ENCODE data around the gene NUAK2.

- TF ChIP-seq POLR2A (IDR thresholded peaks at IDR 0.05; ENCODE audit: control extremely low read depth in 1 of 2, low read depth in 2 of 2, low read length in 2 of 2) (peak in 1 of 2 experiments; percentile 57; a peak in 1 of 3 replicates), SIX5 (IDR thresholded peaks at IDR 0.05; ENCODE audit: low read depth, low read length) (no peak), POLR2AphosphoS5 (IDR thresholded peaks at IDR 0.05; ENCODE audit: low read depth, low read length) (0 out of 2 replicates have a peak, but pooled peaks have one; percentile 9), CTCF (IDR thresholded peaks at IDR 0.05; ENCODE audit: control extremely low read depth in 1 of 3, insufficient read depth in 1 of 3, low read depth in 1 of 3, low read length in 3 of 3) (no peak), EZH2 (IDR thresholded peaks at IDR 0.05; ENCODE audit: low read depth, low read length, severe bottlenecking) (no peak), TBP (IDR thresholded peaks at IDR 0.05; ENCODE audit: low read depth, low read length) (no peak), CHD2 (IDR thresholded peaks at IDR 0.05; ENCODE audit: low read length) (no peak), PHF8 (conservative IDR thresholded peaks at IDR 0.05; ENCODE audit: low read depth, low read length) (no peak), MAX (IDR thresholded peaks at IDR 0.05) (no peak), NRF1 (IDR thresholded peaks at IDR 0.05; ENCODE audit: low read depth, low read length) (no peak), TCF12 (IDR thresholded peaks at IDR 0.05; ENCODE audit: low read depth, low read length) (no peak), RAD21 (IDR thresholded peaks at IDR 0.05 in 1 of 2, conservative IDR thresholded peaks at IDR 0.05 in 1 of 2; ENCODE audit: low read depth in 2 of 2, low read length in 2 of 2) (no peak), SIN3A (conservative IDR thresholded peaks at IDR 0.05 in 1 of 2, IDR thresholded peaks at IDR 0.05 in 1 of 2; ENCODE audit: low read depth in 1 of 2, low read length in 2 of 2) (no peak)
Observed at GRCh38 chr1:205319081-205320018, 2.2 kb downstream of the NUAK2 start.
